RCC 7860 (cell line): Measurements from ENCODE around the gene RNU2-63P.
A peak's percentile ranks its signal among the peaks of the same experiment; 100 is the strongest.
"Not testable (repeated sequence)": the region's sequence is repeated elsewhere in the genome, so short reads cannot be mapped to it uniquely, and the experiment has no call there.

ENCODE experiments used
- DNase-seq: peaks from one replicate; pipeline ENCODE4 v3.0.0-alpha.2; 2015; ENCODE audit warnings: low spot score
- FAIRE-seq: peaks from 2 replicates; lab custom pipeline; 2012; peaks lifted over from hg19 to GRCh38; lab: Jason Lieb, UNC

The RNU2-63P gene

GRCh38 chr2:87992569-87992968 is 23.8 kb downstream of the RNU2-63P start:
- peak; percentile 52 for FAIRE-seq
- DNase-seq = not testable (repeated sequence)

GRCh38 chr2:87987473-87987872 is 28.9 kb downstream of the RNU2-63P start:
- FAIRE-seq, DNase-seq: not testable (repeated sequence)

- not testable (repeated sequence) for DNase-seq, FAIRE-seq
These were observed 30.4 kb downstream of the RNU2-63P start for GRCh38 chr2:87985902-87986301.

- not testable (repeated sequence) for FAIRE-seq, DNase-seq
These were observed 35.2 kb downstream of the RNU2-63P start for GRCh38 chr2:87981182-87981581.

GRCh38 chr2:87972385-87972784 is 44.0 kb downstream of the RNU2-63P start:
- DNase-seq, FAIRE-seq: not testable (repeated sequence)
